Urinary bladder (tissue), 4 donors: ENCODE data around the gene PTPRN2. TPM values are rescaled to one million over a fixed set of nuclear protein-coding genes. Genes with fewer than 3 reads are reported as not detected.

ENCODE experiments used
- DNase-seq: peaks from one replicate; pipeline ENCODE4 v3.0.0-alpha.2; 2015; ENCODE audit errors: extremely low spot score
- H3K27ac ChIP-seq: one replicate; pipeline ENCODE4 v1.5.1; 2013; ENCODE audit warnings: low read depth, mild to moderate bottlenecking, moderate library complexity
- H3K36me3 ChIP-seq: one replicate; pipeline ENCODE4 v1.6.1; 2013; ENCODE audit warnings: mild to moderate bottlenecking, moderate library complexity; ENCODE audit not compliant: insufficient read depth
- H3K4me1 ChIP-seq: one replicate; pipeline ENCODE4 v1.6.1; 2013; ENCODE audit warnings: mild to moderate bottlenecking, moderate library complexity; ENCODE audit not compliant: insufficient read depth
- H3K4me3 ChIP-seq: one replicate; pipeline ENCODE4 v1.5.1; 2013; ENCODE audit warnings: low read depth, low read length
- WGBS: extraction: QIAGEN DNeasy Blood & Tissue Kit; methylation state at CpG from one replicate; pipeline ENCODE4 v1.1.7; 2013; 5-methylcytosine and 5-hydroxymethylcytosine counted together
- polyA plus RNA-seq: library from polyadenylated mRNA; stranded (reverse); fragments of 200-250 nt; gene quantifications from one replicate; pipeline ENCODE4 v1.2.3, GENCODE V29; 2013
- total RNA-seq: library from RNA; depleted of rRNA; stranded (reverse); fragments of >200 nt; gene quantifications from one replicate; pipeline ENCODE4 v1.2.3, GENCODE V29; 2014
- donor health status: healthy with polysubstance abuse.
- donor health status: healthy.

Gene PTPRN2
- total and polyA plus RNA-seq, 2 donors: 2.8 to 4.4 TPM

DNA sequence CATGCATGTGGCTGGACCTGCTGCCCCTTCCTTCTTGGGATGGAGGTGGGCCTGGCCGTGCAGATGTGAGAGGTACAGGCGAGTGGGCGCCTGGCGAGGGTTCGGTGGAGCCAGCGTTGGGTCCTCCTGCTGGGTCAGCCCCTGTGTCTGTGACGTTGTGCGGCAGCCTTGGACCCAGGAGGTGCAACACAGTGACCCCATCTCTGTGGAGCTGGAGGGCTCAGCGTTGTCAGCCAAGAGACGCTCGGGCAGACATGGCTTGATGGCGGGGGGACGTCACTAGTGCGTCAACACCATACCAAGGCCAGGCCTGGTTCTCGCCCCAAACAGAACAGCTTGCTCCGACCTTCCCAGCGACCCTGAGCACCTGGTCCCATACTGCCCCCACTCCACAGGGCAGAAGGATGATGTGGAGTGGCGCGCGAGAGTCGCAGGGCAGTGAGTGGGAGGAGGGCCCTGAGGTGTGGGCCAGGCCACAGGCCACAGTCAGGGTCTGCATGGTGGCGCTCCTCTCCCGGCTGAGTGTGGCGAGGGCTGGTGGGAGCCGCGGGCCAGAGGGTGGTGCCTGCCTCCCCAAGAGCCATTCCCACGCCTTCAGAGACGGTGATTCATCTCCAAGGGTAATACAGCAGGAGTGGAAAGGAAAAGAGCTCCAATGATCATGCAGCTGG, 1066.4 kb downstream of the PTPRN2 start:
- 90% methylated on average over 28 of the region's 28 CpGs for WGBS
- no peak overlapping the region for H3K4me3 ChIP-seq
- DNase-seq: no peak
- no peaks in the 10 kb centered on the region for H3K36me3 ChIP-seq
- no peaks in the 10 kb centered on the region for H3K4me1 ChIP-seq
- no peak overlapping the region for H3K27ac ChIP-seq

DNA sequence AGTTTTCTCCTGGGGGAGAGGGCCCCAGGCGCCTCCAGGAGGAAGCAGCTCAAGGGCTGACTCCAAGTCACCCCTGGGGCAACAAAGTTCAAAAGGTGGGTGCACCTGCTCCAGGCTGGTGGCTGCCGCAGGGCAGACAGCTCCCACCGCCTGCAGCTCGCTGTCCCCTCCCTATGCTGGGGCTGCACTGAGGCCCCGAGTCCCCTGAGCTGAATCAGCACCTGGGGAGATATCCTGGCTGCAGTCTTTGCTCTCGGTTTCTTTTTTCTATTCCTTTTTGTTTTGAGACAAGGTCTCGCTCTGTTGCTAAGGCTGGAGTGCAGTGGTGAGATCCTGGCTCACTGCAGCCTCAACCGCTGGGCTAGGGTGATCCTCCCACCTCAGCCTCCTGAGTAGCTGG, 1067.4 kb downstream of the PTPRN2 start:
- Histone ChIP-seq H3K4me3 (no peak overlapping the region), H3K36me3 (no peaks in the 10 kb centered on the region), H3K4me1 (no peaks in the 10 kb centered on the region), H3K27ac (no peak overlapping the region)
- DNase-seq: no peak
- WGBS: 81% methylated on average over 8 of the region's 8 CpGs

DNA sequence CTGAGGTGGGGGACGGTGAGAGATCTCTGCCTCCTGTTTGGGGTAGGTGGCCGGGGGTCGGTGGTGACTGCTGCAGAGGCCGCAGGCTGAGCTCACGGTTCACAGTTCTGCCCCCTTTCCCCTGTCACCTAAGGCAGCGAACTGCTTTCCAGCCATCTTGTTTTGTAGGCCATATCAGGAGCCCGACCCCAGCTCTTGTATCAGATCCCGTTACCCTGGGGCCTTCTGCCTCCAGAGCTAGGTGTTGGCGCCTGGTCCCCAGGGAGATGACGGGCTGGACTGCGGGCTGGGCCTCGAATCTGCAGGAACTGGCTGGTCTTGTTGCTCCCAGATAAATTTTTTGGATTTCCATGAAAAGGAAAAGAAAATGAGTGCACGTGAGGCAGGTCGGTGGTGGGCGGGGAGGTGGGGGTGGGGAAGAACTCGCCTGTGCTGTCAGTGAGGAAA, 1067.8 kb downstream of the PTPRN2 start:
- H3K4me1 ChIP-seq: no peaks in the 10 kb centered on the region
- H3K27ac ChIP-seq: no peak overlapping the region
- WGBS: 68% methylated on average over 16 of the region's 16 CpGs
- no peak overlapping the region for H3K4me3 ChIP-seq
- H3K36me3 ChIP-seq: no peaks in the 10 kb centered on the region
- no peak for DNase-seq

DNA sequence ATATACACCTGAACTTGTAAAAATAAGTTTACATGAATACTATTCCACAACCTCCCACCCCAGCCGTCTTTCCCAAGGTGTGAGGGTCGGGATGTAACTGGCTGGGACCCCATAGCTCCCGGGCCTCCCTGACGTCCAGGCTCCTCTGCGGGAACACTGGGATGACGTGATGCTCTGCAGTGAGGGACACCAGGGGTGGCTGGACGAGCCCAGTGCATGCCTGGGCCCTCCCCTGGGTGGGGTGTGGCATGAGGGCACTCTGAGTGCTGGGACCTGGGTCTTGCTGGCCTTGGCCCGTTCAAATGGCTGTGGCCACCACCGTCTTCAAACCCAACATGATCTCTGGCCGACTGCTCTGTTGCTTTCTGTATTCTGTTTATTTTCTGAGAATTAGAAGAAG, 1068.4 kb downstream of the PTPRN2 start:
- no peak for DNase-seq
- WGBS: 61% methylated on average over 10 of the region's 10 CpGs
- Histone ChIP-seq H3K36me3 (no peaks in the 10 kb centered on the region), H3K4me3 (no peak overlapping the region), H3K4me1 (no peaks in the 10 kb centered on the region), H3K27ac (no peak overlapping the region)

DNA sequence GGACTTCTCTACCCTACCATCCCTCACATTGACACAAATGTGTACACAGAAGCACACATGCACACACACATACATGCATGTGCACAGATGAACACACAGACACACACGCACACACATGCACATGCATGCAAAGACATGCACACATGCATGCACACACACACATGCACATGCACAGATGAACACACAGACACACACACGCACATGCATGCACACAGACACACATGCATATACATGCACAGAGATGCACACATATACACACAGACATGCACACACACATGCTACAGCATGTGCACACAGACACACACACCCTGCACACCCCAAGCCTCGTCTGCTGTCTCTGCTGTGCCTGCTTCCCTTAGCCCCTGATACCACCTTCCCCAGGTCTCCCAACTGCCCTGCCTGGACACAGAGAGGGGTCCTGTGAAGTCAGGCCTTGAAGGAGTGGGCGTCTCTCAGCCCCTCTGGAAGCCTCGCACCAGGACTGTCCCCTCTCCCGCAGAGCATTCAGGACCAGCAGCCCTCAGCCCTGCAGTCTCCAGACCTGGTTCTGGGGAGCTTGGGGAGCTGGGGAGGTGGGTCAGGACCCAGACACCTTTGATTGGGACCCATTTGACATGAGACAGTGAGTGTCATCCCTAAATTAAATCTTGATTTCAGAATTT, 1069.0 kb downstream of the PTPRN2 start:
- H3K27ac ChIP-seq: no peak overlapping the region
- WGBS: 89% methylated on average over 6 of the region's 6 CpGs
- H3K36me3 ChIP-seq: no peaks in the 10 kb centered on the region
- H3K4me3 ChIP-seq: no peak overlapping the region
- no peaks in the 10 kb centered on the region for H3K4me1 ChIP-seq
- DNase-seq: no peak

DNA sequence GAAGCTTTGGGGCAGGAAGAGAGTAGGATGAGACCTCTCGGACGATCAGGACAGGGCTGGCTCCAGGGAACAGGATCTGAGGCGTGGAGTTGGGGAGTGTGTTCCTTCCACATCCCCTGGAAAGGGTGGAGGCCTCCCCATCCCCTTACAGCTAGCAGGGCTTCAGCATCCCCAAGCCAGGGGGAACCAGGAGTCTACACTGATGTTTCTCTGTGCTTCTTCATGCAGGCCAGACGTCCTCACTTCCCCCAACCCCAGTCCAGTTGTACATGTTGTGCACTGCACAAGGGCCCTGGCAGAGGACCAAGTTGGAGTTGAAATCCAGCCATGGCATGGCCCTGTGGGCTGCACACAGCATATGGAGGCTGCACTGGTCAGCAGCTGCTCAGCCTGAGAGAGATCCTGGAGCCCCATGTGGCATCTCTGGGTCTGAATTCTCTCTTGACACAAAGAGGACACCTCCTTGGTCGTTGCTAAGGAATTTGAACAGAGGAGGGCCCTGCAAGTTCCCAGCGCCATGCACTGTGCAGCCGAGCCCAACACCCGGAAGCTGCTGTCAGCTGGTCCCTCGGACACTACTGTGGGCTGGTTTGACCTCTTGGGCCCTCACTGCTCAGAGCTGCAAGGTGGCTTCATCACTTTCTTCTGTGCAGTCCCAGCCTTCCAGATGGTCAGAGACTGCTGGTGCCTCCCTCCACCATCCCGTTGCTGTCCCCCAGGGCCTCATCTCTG, 1069.7 kb downstream of the PTPRN2 start:
- WGBS: 70% methylated on average over 10 of the region's 10 CpGs
- DNase-seq: no peak

DNA sequence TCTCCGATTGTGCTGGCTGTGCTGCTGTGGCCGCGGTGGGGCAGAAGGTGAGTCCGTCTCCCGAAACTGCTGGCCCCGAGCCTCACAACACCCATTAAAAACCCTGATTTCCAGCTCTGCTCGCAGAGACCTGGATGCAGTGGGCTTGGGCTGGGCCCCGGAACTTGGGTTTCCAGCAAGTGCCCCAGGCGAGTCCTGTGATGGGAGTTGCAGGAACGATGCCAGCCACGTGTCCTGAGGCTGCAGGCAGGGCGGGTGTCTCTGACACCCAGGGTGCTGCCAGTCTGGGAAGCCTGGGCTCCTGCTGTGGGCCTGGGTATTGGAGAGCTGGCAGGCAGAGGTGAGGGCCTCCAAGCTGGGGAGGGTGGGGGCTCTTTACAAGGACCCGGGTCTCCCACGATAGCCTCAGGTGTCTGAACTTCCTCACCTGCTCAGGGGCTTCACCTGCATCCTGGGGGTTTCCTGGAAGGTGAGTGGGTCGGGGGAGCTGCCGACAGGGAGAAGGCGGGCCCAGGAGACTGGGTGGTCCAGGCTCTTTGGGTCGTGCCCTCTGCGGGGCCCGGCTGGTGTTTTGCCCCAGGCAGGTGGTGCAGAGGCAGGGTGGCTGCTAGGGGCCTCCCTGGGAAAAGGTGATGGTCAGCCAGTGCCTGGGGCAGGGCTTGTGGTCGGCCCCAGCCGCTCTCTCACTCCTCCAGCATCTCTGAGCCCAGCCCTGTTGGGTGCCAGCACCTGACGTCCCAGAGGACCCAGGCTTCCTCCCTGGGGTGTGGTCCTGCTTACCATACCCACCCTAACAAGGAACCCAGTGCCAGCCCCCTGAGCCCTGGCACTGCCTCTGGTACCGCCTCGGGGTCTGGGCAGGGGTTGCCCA, 1070.5 kb downstream of the PTPRN2 start:
- DNase-seq: no peak
- Histone ChIP-seq H3K27ac (no peak overlapping the region), H3K4me1 (no peaks in the 10 kb centered on the region), H3K36me3 (no peaks in the 10 kb centered on the region), H3K4me3 (no peak overlapping the region)
- 81% methylated on average over 25 of the region's 25 CpGs for WGBS

More for the DNA sequence above, 1069.7 kb downstream of the PTPRN2 start:
- no peaks in the 10 kb centered on the region for H3K36me3 ChIP-seq
- no peak overlapping the region for H3K4me3 ChIP-seq
- H3K4me1 ChIP-seq: no peaks in the 10 kb centered on the region
- H3K27ac ChIP-seq: no peak overlapping the region

DNA sequence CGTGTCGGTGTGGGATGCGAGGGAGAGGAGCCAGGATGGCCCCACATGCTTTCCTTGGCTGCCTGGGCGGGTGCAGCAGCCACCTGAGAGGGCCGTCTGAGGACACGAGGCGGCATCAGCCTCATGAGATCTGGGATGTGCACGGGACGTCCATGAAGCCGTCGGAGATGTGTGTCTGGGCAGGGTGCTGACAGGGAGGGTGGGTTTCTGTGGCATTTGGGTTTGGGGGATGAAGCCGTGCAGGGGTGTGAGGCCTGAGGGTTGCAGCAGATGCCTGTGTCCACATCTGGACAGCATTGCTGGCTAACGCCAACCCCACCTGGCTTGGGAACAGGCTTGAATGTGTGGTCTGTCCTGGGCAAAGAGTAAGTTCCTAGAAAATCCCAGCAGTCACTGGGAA, 1071.3 kb downstream of the PTPRN2 start:
- WGBS: 79% methylated on average over 13 of the region's 13 CpGs
- Histone ChIP-seq H3K4me1 (no peaks in the 10 kb centered on the region), H3K4me3 (no peak overlapping the region), H3K36me3 (no peaks in the 10 kb centered on the region), H3K27ac (no peak overlapping the region)
- DNase-seq: no peak

DNA sequence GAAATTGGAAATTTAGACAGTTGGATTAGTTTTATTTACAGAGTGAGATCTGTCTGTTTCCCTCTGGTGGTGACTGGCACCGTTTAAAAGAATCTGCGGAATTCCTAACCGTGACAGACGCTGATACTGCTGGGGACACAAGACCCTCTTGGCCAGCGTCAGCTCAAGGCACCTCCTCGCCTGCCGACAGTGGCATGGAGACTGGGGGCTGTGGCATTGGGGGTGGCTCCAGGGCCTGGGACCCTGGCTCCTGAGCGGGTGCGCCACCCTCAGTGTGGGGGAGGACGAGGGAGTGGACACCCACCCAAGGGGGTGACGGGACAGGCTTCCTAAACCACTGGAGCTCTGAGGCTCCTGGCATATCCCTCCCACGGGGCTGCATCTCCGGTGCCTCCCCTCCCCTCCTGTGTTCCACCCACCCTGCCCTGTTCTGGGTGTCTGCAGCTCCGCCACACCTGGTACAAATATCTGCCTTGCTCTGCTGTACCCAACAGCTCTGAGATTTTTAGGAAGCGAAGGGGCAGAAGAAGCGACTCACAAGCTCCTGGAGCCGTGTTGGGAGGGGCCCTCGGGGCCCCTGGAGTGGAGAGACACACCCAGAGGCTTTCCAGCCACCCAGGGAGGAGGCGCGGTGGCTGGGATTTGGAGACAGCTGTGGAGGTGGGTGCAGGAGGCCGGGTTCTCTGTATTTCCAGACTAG, 1072.1 kb downstream of the PTPRN2 start:
- Histone ChIP-seq H3K36me3 (no peaks in the 10 kb centered on the region), H3K4me3 (no peak overlapping the region), H3K27ac (no peak overlapping the region), H3K4me1 (no peaks in the 10 kb centered on the region)
- DNase-seq: no peak
- 60% methylated on average over 21 of the region's 21 CpGs for WGBS

DNA sequence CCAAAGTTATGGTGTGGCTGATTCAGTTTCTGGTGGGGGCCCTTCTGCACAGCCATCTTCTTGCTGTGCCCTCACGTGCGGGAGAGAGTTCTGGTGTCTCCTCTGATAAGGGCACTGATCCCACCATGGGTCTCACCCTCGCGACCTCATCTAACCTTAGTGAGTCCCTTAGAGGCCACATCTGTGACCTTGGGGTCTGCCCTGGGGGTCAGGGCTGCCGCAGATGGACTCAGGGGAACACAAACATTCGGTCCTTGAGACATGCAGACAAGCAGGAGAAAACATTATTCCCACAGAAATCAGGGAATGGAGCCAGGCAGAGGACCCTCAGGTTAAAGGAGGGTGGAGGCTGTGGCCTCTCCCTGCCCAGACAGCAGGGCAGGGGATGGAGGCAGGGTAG, 1072.9 kb downstream of the PTPRN2 start:
- Histone ChIP-seq H3K4me3 (no peak overlapping the region), H3K36me3 (no peaks in the 10 kb centered on the region), H3K4me1 (no peaks in the 10 kb centered on the region), H3K27ac (no peak overlapping the region)
- 73% methylated on average over 6 of the region's 6 CpGs for WGBS
- DNase-seq: no peak

DNA sequence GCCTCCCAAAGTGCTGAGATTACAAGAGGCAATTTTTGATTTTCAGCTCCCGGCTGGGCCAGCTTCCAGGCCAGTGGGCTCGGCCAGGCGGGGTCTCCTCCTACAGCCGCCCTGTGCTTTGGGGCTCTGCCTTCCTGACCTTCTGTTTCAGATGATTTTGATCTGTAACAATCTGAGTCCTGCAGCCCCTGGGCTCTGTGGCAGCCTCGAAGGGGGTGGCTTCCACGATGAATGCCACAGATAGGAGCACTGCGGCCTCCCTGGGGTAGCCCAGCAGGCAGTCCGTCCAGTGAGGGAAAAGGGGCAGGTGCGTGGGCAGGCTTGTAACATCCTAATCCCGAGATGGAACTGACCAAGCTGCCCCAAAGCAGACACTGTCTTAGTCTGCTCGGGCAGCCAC, 1073.3 kb downstream of the PTPRN2 start:
- H3K36me3 ChIP-seq: no peaks in the 10 kb centered on the region
- no peaks in the 10 kb centered on the region for H3K4me1 ChIP-seq
- no peak overlapping the region for H3K4me3 ChIP-seq
- no peak overlapping the region for H3K27ac ChIP-seq
- no peak for DNase-seq
- WGBS: 77% methylated on average over 11 of the region's 11 CpGs

DNA sequence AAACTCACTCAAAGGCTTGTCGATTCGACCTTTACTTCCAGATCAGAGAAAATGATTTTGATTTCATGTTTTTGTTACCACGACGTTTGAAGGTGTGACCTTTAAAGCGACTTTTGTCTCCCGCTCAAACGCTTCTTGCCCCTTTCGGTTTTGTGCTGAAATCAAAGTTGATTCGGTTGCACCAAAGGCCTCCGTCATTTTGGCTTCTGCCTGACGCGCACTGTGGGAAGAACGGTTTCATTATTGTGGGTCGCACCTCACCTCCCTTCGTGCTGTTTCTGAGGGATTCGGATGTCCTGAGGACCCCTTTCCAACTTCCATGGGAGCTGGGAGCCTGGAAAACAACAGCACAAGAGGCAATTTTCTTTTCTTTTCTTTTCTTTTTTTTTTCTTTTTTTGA, 1073.9 kb downstream of the PTPRN2 start:
- no peak overlapping the region for H3K4me3 ChIP-seq
- WGBS: 88% methylated on average over 16 of the region's 16 CpGs

DNA sequence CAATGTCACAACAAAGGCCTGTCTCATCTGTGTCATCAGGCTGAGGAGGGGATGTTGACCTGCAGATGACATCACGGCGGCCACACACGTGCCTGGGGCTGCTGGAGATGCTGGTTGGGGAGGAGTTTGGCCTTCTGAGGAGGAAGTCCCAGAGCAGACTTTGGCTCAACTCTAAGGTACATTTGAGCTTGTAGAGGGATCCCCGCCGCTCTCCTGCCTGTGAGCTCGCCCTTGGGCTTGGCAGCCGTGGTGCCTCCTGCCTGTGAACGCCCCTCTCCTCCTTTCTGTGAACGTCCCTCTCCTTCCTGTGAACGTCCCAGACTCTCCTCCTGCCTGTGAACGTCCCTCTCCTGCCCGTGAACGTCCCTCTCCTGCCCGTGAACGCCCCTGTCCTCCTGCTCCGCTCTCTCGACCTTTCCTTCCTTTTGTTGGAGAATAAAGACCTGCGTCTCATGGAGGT, 1074.4 kb downstream of the PTPRN2 start:
- H3K27ac ChIP-seq: no peak overlapping the region
- no peaks in the 10 kb centered on the region for H3K4me1 ChIP-seq
- H3K4me3 ChIP-seq: no peak overlapping the region
- WGBS: 63% methylated on average over 18 of the region's 18 CpGs
- H3K36me3 ChIP-seq: no peaks in the 10 kb centered on the region
- DNase-seq: no peak

More for the DNA sequence above, 1073.9 kb downstream of the PTPRN2 start:
- Histone ChIP-seq H3K27ac (no peak overlapping the region), H3K36me3 (no peaks in the 10 kb centered on the region), H3K4me1 (no peaks in the 10 kb centered on the region)
- DNase-seq: no peak
